ENCODE data around the gene PRRX2. TPM values are rescaled to one million over a fixed set of nuclear protein-coding genes. Genes with fewer than 3 reads are reported as not detected.

The PRRX2 gene
- total and polyA plus RNA-seq, 2 of the 13 experiments (the other 11 are each of a cell fraction or from before 2014, with no cell fraction given) = 0.05 TPM; not detected in 1

- peak; percentile 24; the same call in 1 of the 3 replicates for ATAC-seq
- H3K79me2 ChIP-seq (ENCODE audit: insufficient read depth, low read length) = no peaks in the 10 kb centered on the region
- CTCF ChIA-PET (ENCODE audit: low intra/inter-chr PET ratio, low total read pairs) = no interaction called here
- no peaks in the 10 kb centered on the region for H3K4me1 ChIP-seq (ENCODE audit: insufficient read depth, low read length)
- no peak for DNase-seq (ENCODE audit: low spot score)
- H4K20me1 ChIP-seq (ENCODE audit: insufficient read depth, low read length) = no peaks in the 10 kb centered on the region
- no peak overlapping the region for H3K4me2 ChIP-seq (ENCODE audit: low read depth, low read length)
- TF ChIP-seq LCORL (IDR thresholded peaks at IDR 0.05) = no peak
- TF ChIP-seq LCORL (CRISPR knock-in tag; IDR thresholded peaks at IDR 0.05) = no peak
- TF ChIP-seq EZH2 (conservative IDR thresholded peaks at IDR 0.05; ENCODE audit: low read depth, low read length) = peak; percentile 51; the same call in 1 of the 2 replicates
- TF ChIP-seq ZNF709 (CRISPR knock-in tag; IDR thresholded peaks at IDR 0.05) = no peak
- no peak overlapping the region for H3K9ac ChIP-seq (ENCODE audit: insufficient read depth, low read depth, low read length)
- H3K4me3 ChIP-seq (replicated peaks in 1 of 3; ENCODE audit: insufficient read depth in 1 of 3, low read depth in 2 of 3, low read length in 3 of 3) = no peak overlapping the region
- H2AFZ ChIP-seq (ENCODE audit: low read length) = no peak overlapping the region
- BruUV-seq (replicated peaks) = no TSS peak
- no peaks in the 10 kb centered on the region for H3K9me3 ChIP-seq (ENCODE audit: low read length)
- peaks cover 16 to 51% of the 10 kb centered on the region in 2 experiments for H3K27me3 ChIP-seq (ENCODE audit: control insufficient read depth in 1 of 2, insufficient read depth in 2 of 2, low read length in 2 of 2)
- POLR2A ChIA-PET = no interaction called here
- H3K36me3 ChIP-seq (replicated peaks in 1 of 2; ENCODE audit: control insufficient read depth in 1 of 2, insufficient read depth in 2 of 2, low read length in 2 of 2) = no peaks in the 10 kb centered on the region
- WGBS (ENCODE audit: low lambda C conversion rate) = 16% methylated on average over 13 of the region's 36 CpGs
- H3K27ac ChIP-seq (ENCODE audit: extremely low read length, insufficient read depth, low read length) = no peak overlapping the region
- intact Hi-C loops (cut with micrococcal nuclease; ENCODE audit: unreplicated experiment) = no loop called here
- FAIRE-seq = no peak
- in situ Hi-C loops (cut with HindIII; ENCODE audit: extremely low pct_ligation_motif_present, low pct_unique_long_range_greater_than_20kb) = no loop called here
These were observed 580 bp upstream of the PRRX2 start for GRCh38 chr9:129664746-129665388.

GRCh38 chr9:129665814-129666520 lies 520 bp downstream of the PRRX2 start:
- H3K9ac ChIP-seq (ENCODE audit: insufficient read depth, low read depth, low read length) = no peak overlapping the region
- DNase-seq (ENCODE audit: low spot score) (no peak), FAIRE-seq (no peak), ATAC-seq (no peak)
- peaks cover 17 to 55% of the 10 kb centered on the region in 2 experiments for H3K27me3 ChIP-seq (ENCODE audit: control insufficient read depth in 1 of 2, insufficient read depth in 2 of 2, low read length in 2 of 2)
- H3K9me3 ChIP-seq (ENCODE audit: low read length) = no peaks in the 10 kb centered on the region
- H3K27ac ChIP-seq (ENCODE audit: extremely low read length, insufficient read depth, low read length) = no peak overlapping the region
- H2AFZ ChIP-seq (ENCODE audit: low read length) = no peak overlapping the region
- ChIA-PET CTCF (ENCODE audit: low intra/inter-chr PET ratio, low total read pairs) (no interaction called here), POLR2A (no interaction called here)
- 48% methylated on average over 7 of the region's 88 CpGs for WGBS (ENCODE audit: low lambda C conversion rate)
- no peaks in the 10 kb centered on the region for H3K4me1 ChIP-seq (ENCODE audit: insufficient read depth, low read length)
- intact Hi-C loops (cut with micrococcal nuclease; ENCODE audit: unreplicated experiment) = no loop called here
- H4K20me1 ChIP-seq (ENCODE audit: insufficient read depth, low read length) = no peaks in the 10 kb centered on the region
- no peak overlapping the region for H3K4me2 ChIP-seq (ENCODE audit: low read depth, low read length)
- H3K36me3 ChIP-seq (replicated peaks in 1 of 2; ENCODE audit: control insufficient read depth in 1 of 2, insufficient read depth in 2 of 2, low read length in 2 of 2) = no peaks in the 10 kb centered on the region
- H3K4me3 ChIP-seq (replicated peaks in 1 of 3; ENCODE audit: insufficient read depth in 1 of 3, low read depth in 2 of 3, low read length in 3 of 3) = peak overlapping the region in 1 of 3 experiments; percentile 4; a peak in 1 of 6 replicates
- BruUV-seq (replicated peaks) = no TSS peak
- in situ Hi-C loops (cut with HindIII; ENCODE audit: extremely low pct_ligation_motif_present, low pct_unique_long_range_greater_than_20kb) = no loop called here
- H3K79me2 ChIP-seq (ENCODE audit: insufficient read depth, low read length) = no peaks in the 10 kb centered on the region
- TF ChIP-seq KDM6A (CRISPR knock-in tag; IDR thresholded peaks at IDR 0.05; ENCODE audit: low read depth) (no peak), ZNF713 (CRISPR knock-in tag; IDR thresholded peaks at IDR 0.05) (no peak), ZNF143 (CRISPR knock-in tag; IDR thresholded peaks at IDR 0.05) (no peak), ZNF333 (CRISPR knock-in tag; IDR thresholded peaks at IDR 0.05; ENCODE audit: borderline replicate concordance) (no peak), DPF2 (CRISPR knock-in tag; IDR thresholded peaks at IDR 0.05; ENCODE audit: borderline replicate concordance, low read depth) (no peak), MZF1 (CRISPR knock-in tag; IDR thresholded peaks at IDR 0.05; ENCODE audit: borderline replicate concordance) (no peak), SP2 (CRISPR knock-in tag; IDR thresholded peaks at IDR 0.05) (no peak)

All from HepG2 (cell line).